Neural progenitor cell (in vitro differentiated cells): Measurements from ENCODE around the gene MAPRE2. TPM values are rescaled to one million over a fixed set of nuclear protein-coding genes. Genes with fewer than 3 reads are reported as not detected.

Experiments
- DNase-seq: peaks from one replicate; pipeline ENCODE4 v3.0.0-alpha.2; 2016; ENCODE audit warnings: low spot score
- H2AFZ ChIP-seq: fragments of 200-600 bp; sonication (generic); replicated peaks from 2 replicates; pipeline ENCODE4 v1.6.1; 2016; ENCODE audit warnings: antibody characterized with exemption
- H3F3A ChIP-seq: fragments of 200-600 bp; sonication (generic); 2 replicates; pipeline ENCODE4 v1.6.1; 2016; ENCODE audit warnings: antibody characterized with exemption, low read depth
- H3K27ac ChIP-seq: fragments of 200-600 bp; sonication (generic); 2 replicates; pipeline ENCODE4 v1.5.1; 2016; ENCODE audit warnings: mild to moderate bottlenecking
- H3K27me3 ChIP-seq: fragments of 200-600 bp; sonication (generic); 2 replicates; pipeline ENCODE4 v1.6.1; 2016; ENCODE audit warnings: mild to moderate bottlenecking, moderate library complexity
- H3K36me3 ChIP-seq: fragments of 200-600 bp; sonication (generic); 2 replicates; pipeline ENCODE4 v1.5.1; 2016
- H3K4me1 ChIP-seq: fragments of 200-600 bp; sonication (generic); 2 replicates; pipeline ENCODE4 v1.6.1; 2016; ENCODE audit warnings: mixed run types
- H3K4me2 ChIP-seq: fragments of 200-600 bp; sonication (generic); 2 replicates; pipeline ENCODE4 v1.6.1; 2016
- H3K4me3 ChIP-seq: fragments of 200-600 bp; sonication (generic); 2 replicates; pipeline ENCODE4 v1.5.1; 2016
- H3K79me2 ChIP-seq: fragments of 200-600 bp; sonication (generic); 2 replicates; pipeline ENCODE4 v1.6.1; 2016; ENCODE audit warnings: low read depth
- H3K9ac ChIP-seq: fragments of 200-600 bp; sonication (generic); 2 replicates; pipeline ENCODE4 v1.6.1; 2016
- H3K9me3 ChIP-seq: fragments of 200-600 bp; sonication (generic); 2 replicates; pipeline ENCODE4 v1.5.1; 2016; ENCODE audit warnings: low read depth
- H4K20me1 ChIP-seq: fragments of 200-600 bp; sonication (generic); 2 replicates; pipeline ENCODE4 v1.6.1; 2016; ENCODE audit warnings: low read depth
- H3K27ac Mint-ChIP-seq: 3 replicates; pipeline ENCODE4 v1.8.0; 2021; ENCODE audit warnings: mixed read lengths
- H3K27me3 Mint-ChIP-seq: 2 replicates; pipeline ENCODE4 v1.8.0; 2022; ENCODE audit warnings: low read depth, mild to moderate bottlenecking, inconsistent platforms, moderate library complexity, mixed read lengths; ENCODE audit not compliant: insufficient read depth
- H3K36me3 Mint-ChIP-seq: 3 replicates; pipeline ENCODE4 v1.8.0; 2021; ENCODE audit warnings: mixed read lengths
- H3K4me1 Mint-ChIP-seq: 3 replicates; pipeline ENCODE4 v1.8.0; 2021; ENCODE audit warnings: mixed read lengths
- H3K4me3 Mint-ChIP-seq: 3 replicates; pipeline ENCODE4 v1.8.0; 2021; ENCODE audit warnings: mild to moderate bottlenecking, moderate library complexity, mixed read lengths
- H3K9me3 Mint-ChIP-seq: 3 replicates; pipeline ENCODE4 v1.8.0; 2020; ENCODE audit warnings: mixed read lengths
- EZH2 ChIP-seq: fragments of 200-600 bp; sonication (generic); IDR thresholded peaks from 2 replicates; pipeline ENCODE4 v1.6.1; 2017; ENCODE audit warnings: antibody characterized with exemption, mild to moderate bottlenecking, moderate library complexity
- EZH2phosphoT487 ChIP-seq: fragments of 200-600 bp; sonication (generic); IDR thresholded peaks from 2 replicates; pipeline ENCODE4 v1.6.1; 2017; ENCODE audit warnings: antibody characterized with exemption
- total RNA-seq: library from RNA; depleted of rRNA; stranded (reverse); fragments of >200 nt; gene quantifications from 2 replicates; pipeline ENCODE4 v1.2.3, GENCODE V29; 2015; ENCODE audit warnings: low replicate concordance
- TF ChIP-seq, protein P1 (sequence below): fragments of 200-600 bp; sonication (generic); IDR thresholded peaks from 2 replicates; pipeline ENCODE4 v1.5.1; 2017; ENCODE audit warnings: antibody characterized with exemption, mild to moderate bottlenecking

Gene MAPRE2
- total RNA-seq, 1 donor from 2014 or later: 34.6 TPM

DNA sequence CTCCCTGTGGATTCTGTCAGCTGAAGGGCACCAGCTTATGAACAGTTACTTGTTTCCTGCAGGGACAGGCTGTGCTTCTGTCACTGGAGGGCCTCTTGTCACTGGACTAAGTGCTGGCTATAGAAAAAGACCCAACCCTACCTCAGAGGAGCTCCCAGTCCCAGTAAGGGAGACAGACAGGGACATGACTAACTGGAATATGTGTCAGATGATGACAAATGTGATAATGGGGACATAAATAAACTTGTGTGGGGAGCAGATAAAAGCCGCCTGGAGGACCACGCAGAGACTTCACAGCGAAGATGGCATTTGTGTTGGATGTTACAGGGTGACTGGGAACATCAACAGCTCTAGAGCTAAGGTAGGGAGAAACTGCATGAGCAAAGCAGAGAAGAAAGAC lies 95.0 kb downstream of the MAPRE2 start:
- Mint-ChIP-seq H3K27ac (no peak overlapping the region), H3K4me3 (no peak overlapping the region), H3K36me3 (peaks cover 25% of the 10 kb centered on the region), H3K27me3 (no peaks in the 10 kb centered on the region), H3K4me1 (peaks cover 3% of the 10 kb centered on the region), H3K9me3 (no peaks in the 10 kb centered on the region)
- Histone ChIP-seq H3K27ac (no peak overlapping the region), H3F3A (no peaks in the 10 kb centered on the region), H3K4me1 (no peaks in the 10 kb centered on the region), H3K36me3 (no peaks in the 10 kb centered on the region), H3K4me3 (no peak overlapping the region), H4K20me1 (no peaks in the 10 kb centered on the region), H3K4me2 (no peak overlapping the region), H3K9ac (no peak overlapping the region), H3K27me3 (no peaks in the 10 kb centered on the region), H2AFZ (no peak overlapping the region), H3K9me3 (no peaks in the 10 kb centered on the region), H3K79me2 (no peaks in the 10 kb centered on the region)
- TF ChIP-seq EZH2 (no peak), EZH2phosphoT487 (no peak)
- DNase-seq: no peak

DNA sequence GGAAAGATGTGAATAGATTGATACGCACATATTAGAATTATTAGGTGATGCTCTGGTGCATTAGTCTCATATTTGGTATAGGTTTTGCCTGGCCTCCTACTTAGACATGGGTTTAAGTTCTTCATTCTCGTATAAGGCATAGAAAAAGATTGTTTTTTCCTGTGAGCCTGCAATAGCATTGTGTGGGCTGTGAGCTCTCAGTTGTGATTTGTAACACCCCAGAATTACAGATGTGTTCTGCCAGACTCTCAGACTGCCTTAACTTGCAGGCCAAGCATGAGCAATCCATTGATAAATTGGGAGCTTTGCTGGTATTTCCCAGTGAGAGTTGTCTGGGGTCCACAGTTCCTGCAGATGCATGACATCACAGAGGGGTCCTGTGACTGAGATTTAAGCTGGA lies 95.7 kb downstream of the MAPRE2 start:
- H3K9me3 ChIP-seq: no peaks in the 10 kb centered on the region

DNA sequence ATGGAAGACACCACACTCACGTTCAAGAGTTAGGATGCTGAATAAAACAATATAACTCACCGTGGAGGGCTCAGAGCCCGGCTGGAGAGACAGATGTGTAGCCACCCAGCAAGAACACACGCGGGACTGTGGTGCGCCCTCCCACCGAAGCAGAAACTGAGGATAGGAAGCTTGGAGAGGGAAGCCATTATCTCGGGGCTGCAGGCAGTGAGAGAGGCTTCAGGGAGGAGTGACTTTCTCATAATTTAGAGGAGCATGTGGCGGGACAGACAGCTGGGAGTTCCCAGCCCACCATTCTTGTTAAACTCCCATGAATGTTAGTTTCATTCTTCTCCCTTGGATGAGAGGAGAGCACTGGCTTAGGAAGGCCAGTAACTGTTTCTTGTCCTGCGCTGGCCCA lies 96.4 kb downstream of the MAPRE2 start:
- peaks cover 3% of the 10 kb centered on the region for H3K4me1 Mint-ChIP-seq
- Histone ChIP-seq H3K4me3 (no peak overlapping the region), H2AFZ (no peak overlapping the region), H3K9ac (no peak overlapping the region), H3K4me1 (no peaks in the 10 kb centered on the region), H3F3A (no peaks in the 10 kb centered on the region), H3K27me3 (no peaks in the 10 kb centered on the region), H3K4me2 (no peak overlapping the region), H3K27ac (no peak overlapping the region), H3K9me3 (no peaks in the 10 kb centered on the region), H3K36me3 (no peaks in the 10 kb centered on the region), H3K79me2 (no peaks in the 10 kb centered on the region), H4K20me1 (no peaks in the 10 kb centered on the region)
- H3K27ac Mint-ChIP-seq: no peak overlapping the region
- H3K27me3 Mint-ChIP-seq: no peaks in the 10 kb centered on the region
- no peak for DNase-seq
- peaks cover 25% of the 10 kb centered on the region for H3K36me3 Mint-ChIP-seq
- TF ChIP-seq EZH2phosphoT487 (no peak), EZH2 (no peak)
- TF ChIP-seq, protein P1, sequence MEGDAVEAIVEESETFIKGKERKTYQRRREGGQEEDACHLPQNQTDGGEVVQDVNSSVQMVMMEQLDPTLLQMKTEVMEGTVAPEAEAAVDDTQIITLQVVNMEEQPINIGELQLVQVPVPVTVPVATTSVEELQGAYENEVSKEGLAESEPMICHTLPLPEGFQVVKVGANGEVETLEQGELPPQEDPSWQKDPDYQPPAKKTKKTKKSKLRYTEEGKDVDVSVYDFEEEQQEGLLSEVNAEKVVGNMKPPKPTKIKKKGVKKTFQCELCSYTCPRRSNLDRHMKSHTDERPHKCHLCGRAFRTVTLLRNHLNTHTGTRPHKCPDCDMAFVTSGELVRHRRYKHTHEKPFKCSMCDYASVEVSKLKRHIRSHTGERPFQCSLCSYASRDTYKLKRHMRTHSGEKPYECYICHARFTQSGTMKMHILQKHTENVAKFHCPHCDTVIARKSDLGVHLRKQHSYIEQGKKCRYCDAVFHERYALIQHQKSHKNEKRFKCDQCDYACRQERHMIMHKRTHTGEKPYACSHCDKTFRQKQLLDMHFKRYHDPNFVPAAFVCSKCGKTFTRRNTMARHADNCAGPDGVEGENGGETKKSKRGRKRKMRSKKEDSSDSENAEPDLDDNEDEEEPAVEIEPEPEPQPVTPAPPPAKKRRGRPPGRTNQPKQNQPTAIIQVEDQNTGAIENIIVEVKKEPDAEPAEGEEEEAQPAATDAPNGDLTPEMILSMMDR: no peak
- no peaks in the 10 kb centered on the region for H3K9me3 Mint-ChIP-seq
- no peak overlapping the region for H3K4me3 Mint-ChIP-seq

More for the DNA sequence above, 95.7 kb downstream of the MAPRE2 start:
- no peaks in the 10 kb centered on the region for H3K27me3 ChIP-seq
- no peaks in the 10 kb centered on the region for H3K27me3 Mint-ChIP-seq
- no peaks in the 10 kb centered on the region for H3K4me1 ChIP-seq
- no peak overlapping the region for H2AFZ ChIP-seq
- H3F3A ChIP-seq: no peaks in the 10 kb centered on the region
- no peak overlapping the region for H3K4me2 ChIP-seq
- H3K4me3 ChIP-seq: no peak overlapping the region
- no peak overlapping the region for H3K27ac ChIP-seq
- no peak overlapping the region for H3K4me3 Mint-ChIP-seq
- H3K9ac ChIP-seq: no peak overlapping the region
- DNase-seq: no peak
- H3K36me3 Mint-ChIP-seq: peaks cover 25% of the 10 kb centered on the region
- H3K4me1 Mint-ChIP-seq: peaks cover 3% of the 10 kb centered on the region
- no peaks in the 10 kb centered on the region for H3K36me3 ChIP-seq
- no peaks in the 10 kb centered on the region for H3K9me3 Mint-ChIP-seq
- H3K79me2 ChIP-seq: no peaks in the 10 kb centered on the region
- no peaks in the 10 kb centered on the region for H4K20me1 ChIP-seq
- no peak overlapping the region for H3K27ac Mint-ChIP-seq
- TF ChIP-seq EZH2phosphoT487 (no peak), EZH2 (no peak)
- TF ChIP-seq, protein P1: no peak

DNA sequence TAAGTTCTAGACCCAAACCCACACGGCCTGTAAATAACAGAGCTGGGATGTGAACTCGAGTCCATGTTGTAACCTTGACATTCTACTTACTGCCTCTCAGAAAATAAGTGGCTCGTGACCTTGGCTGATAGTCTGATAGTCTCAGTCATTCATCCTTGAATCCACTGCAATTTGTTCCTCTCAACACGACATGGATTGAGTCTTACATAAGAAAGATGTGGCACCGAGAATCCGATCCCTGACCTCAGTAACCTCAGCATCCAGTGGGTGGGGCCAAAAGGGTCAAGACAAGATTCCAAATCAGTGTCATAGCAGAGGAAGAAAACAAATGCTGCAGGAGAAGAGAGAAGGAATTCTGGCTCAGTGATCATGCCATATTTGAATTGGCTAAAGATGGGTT lies 97.6 kb downstream of the MAPRE2 start:
- TF ChIP-seq, protein P1: no peak
- TF ChIP-seq EZH2 (no peak), EZH2phosphoT487 (no peak)
- H3F3A ChIP-seq: peaks cover 2% of the 10 kb centered on the region
- no peaks in the 10 kb centered on the region for H3K27me3 ChIP-seq
- Mint-ChIP-seq H3K27ac (no peak overlapping the region), H3K9me3 (no peaks in the 10 kb centered on the region), H3K27me3 (no peaks in the 10 kb centered on the region), H3K36me3 (peaks cover 21% of the 10 kb centered on the region), H3K4me3 (no peak overlapping the region), H3K4me1 (peaks cover 3% of the 10 kb centered on the region)
- DNase-seq: no peak
- no peaks in the 10 kb centered on the region for H3K79me2 ChIP-seq
- H3K9ac ChIP-seq: no peak overlapping the region
- H3K36me3 ChIP-seq: no peaks in the 10 kb centered on the region
- H3K4me1 ChIP-seq: no peaks in the 10 kb centered on the region
- H4K20me1 ChIP-seq: no peaks in the 10 kb centered on the region
- H3K27ac ChIP-seq: no peak overlapping the region
- no peaks in the 10 kb centered on the region for H3K9me3 ChIP-seq
- H2AFZ ChIP-seq: no peak overlapping the region
- H3K4me2 ChIP-seq: no peak overlapping the region
- H3K4me3 ChIP-seq: no peak overlapping the region
